GM18498 (cell line): ENCODE data around the gene NFKBIZ.
"Not testable (repeated sequence)": the region's sequence is repeated elsewhere in the genome, so short reads cannot be mapped to it uniquely, and the experiment has no call there.

Experiments
- ATAC-seq: cut with Tn5 transposase; IDR thresholded peaks from one replicate; pipeline ENCODE4 v1.9.1; 2021; ENCODE audit warnings: mild to moderate bottlenecking, moderate library complexity; ENCODE audit not compliant: unreplicated experiment

Gene NFKBIZ

DNA sequence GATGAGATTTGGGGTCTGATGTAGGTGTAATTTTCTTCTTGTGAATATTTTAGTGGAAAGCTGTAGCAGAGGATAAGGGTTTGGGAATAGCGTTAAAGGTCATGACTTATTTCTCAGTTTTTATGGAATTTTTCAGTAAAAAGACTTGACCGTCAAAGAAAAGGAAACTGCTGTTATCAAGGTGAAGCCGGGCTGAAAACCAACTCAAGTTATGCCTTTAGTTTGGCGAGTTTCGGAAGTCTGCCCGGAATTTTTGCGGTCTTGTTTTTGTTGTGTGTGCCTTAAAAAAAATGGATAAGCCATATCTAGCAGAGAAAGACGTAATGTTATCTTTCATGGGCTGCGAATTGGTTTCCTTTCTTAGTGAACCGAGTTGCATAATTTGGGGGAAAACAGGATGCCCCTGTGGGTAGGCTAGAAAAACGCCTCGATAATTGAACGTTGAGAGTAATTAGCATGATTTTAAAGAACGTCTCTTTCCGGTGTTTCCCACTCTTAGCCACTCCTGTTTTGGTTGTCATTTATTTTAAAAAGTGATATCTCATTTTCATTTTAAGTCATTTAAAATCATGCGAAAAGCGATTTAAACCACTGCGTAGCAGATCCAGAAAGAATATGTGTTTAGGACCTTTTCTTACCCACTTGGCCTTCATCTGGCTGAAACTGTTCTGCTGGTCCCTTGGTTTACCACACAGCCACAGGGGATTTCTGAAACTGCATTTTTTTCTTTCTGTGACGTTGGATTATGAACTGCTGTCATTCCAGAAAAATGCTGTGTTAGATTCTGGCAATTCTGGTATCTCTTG is 1.1 kb downstream of the NFKBIZ start:
- ATAC-seq: peak; percentile 13

DNA sequence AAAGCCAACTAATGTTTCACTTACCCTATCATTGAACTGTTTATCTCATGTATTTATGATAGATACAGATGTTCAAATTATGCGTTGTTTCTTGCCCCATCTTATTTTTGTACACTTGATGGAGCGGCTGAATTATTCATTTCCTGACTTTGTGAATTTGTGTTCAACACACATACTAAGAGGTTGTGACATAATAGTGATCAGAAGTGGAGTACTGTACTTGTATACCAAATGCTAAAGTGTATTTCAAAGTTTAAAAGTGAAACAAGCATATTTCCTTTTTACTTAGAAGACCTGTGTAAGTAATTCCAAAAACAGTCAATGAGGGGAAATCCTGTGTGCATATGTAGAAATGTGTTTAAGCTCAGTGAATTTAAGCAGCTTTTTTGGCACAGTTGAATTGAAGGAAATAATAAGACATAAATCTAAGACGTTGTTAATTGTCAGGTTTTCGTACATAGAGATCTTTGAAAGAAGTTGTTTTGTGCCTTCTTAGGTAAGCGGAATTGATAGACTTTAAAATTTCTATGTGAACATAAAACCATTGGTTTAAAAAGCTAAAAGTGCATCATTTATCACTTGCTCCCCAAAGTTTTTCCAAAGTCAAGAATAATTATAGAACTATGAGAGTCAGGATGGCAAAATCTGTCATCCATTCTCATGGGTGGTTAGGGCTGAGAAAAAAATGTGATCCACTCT is 1.9 kb downstream of the NFKBIZ start:
- ATAC-seq: no peak

GRCh38 chr3:101851850-101852714 is 2.8 kb downstream of the NFKBIZ start:
- no peak for ATAC-seq

DNA sequence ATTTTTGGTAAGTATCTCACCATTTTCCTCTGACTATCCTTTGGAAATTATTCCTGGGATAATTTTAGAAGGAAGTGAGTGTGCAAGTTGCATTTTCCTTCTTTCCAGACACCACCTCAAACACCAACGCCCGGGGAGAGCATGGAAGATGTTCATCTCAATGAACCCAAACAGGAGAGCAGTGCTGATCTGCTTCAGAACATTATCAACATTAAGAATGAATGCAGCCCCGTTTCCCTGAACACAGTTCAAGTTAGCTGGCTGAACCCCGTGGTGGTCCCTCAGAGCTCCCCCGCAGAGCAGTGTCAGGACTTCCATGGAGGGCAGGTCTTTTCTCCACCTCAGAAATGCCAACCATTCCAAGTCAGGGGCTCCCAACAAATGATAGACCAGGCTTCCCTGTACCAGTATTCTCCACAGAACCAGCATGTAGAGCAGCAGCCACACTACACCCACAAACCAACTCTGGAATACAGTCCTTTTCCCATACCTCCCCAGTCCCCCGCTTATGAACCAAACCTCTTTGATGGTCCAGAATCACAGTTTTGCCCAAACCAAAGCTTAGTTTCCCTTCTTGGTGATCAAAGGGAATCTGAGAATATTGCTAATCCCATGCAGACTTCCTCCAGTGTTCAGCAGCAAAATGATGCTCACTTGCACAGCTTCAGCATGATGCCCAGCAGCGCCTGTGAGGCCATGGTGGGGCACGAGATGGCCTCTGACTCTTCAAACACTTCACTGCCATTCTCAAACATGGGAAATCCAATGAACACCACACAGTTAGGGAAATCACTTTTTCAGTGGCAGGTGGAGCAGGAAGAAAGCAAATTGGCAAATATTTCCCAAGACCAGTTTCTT is 3.9 kb downstream of the NFKBIZ start:
- no peak for ATAC-seq

- ATAC-seq: no peak
Measured at GRCh38 chr3:101853982-101854381, 4.7 kb downstream of the NFKBIZ start.

- no peak for ATAC-seq
Measured at GRCh38 chr3:101854608-101855304, 5.4 kb downstream of the NFKBIZ start.

DNA sequence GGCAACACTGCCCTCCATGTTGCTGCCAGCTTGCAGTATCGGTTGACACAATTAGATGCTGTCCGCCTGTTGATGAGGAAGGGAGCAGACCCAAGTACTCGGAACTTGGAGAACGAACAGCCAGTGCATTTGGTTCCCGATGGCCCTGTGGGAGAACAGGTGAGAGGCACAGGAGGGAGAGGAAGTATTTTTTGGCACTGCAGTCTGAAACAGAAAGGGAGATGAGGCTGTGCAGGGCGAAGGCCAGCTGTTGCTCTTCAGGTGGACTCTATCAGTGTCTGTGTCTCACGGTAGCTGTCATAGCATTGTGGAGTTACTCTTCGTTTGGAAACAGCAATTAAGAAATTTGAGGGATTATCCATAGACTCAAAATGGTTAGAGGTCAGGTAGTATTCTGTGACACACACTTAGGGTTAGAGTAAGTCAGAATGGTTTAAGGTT is 8.0 kb downstream of the NFKBIZ start:
- ATAC-seq: no peak

GRCh38 chr3:101858464-101859030 is 9.2 kb downstream of the NFKBIZ start:
- ATAC-seq: no peak

GRCh38 chr3:101859882-101860448 is 10.7 kb downstream of the NFKBIZ start:
- ATAC-seq: no peak

DNA sequence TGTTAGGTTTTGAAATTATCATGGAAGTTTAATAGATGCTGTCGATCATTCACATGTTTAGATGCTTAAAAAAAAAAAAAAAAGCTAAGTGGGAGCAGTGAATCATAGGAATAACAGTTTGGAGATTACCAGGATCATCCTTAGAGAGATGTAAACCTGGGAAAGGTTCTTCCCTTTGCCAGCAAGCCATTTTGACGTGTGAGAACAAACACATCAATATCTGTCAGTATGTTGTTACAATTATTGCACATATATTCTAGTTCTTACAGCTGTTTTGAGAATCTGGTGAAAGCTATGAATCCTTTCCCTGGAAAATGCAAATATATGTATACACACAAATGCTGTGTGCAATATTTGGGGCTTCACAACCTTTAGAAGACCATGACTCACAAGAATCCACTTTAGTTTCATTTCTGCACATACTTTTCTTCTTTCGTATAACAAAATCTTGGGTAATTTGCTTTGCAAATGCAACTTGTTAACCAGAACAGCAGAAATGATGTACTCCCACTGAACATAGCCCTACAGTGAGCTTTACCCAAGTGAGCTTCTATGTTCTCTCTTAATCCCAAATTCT is 12.0 kb downstream of the NFKBIZ start:
- peak; percentile 66 for ATAC-seq

GRCh38 chr3:101861789-101862415 is 12.6 kb downstream of the NFKBIZ start:
- no peak for ATAC-seq

DNA sequence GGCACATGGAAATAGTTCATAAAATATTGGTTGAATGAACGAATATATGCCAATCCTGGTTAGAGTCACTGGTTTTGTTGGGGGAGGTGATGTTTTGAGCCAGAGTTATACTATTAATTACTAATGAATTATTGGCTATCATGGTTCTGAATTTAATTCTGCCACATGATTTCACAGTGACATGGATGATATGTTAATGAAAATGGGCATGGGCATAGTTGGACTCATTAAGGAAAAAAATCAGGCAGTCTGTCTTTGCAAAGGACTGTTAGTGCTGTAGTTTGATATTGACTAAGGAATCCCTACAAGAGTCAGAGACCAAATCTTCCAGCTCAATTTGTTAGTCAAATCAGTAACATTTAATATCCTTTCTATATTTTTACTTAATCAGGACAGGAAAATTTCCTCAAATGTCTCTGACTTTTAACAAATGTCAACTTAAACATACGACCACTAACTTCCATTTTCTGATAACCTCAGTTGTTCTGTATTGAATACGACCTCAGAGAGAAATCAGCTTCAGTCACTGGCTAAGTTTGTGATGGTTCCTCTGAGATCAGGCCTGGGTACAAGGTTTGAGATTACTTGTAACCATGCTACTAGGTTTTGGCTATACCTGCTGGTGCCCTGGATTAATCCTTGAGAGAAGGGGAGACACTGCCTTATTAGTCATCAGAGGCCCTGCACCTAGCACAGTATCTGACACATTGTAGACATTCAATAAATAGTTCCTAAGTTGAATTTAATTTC is 13.3 kb downstream of the NFKBIZ start:
- no peak for ATAC-seq

GRCh38 chr3:101864926-101865325 is 15.6 kb downstream of the NFKBIZ start:
- ATAC-seq: not testable (repeated sequence)

- ATAC-seq: no peak
Measured at GRCh38 chr3:101865751-101866509, 16.6 kb downstream of the NFKBIZ start.

DNA sequence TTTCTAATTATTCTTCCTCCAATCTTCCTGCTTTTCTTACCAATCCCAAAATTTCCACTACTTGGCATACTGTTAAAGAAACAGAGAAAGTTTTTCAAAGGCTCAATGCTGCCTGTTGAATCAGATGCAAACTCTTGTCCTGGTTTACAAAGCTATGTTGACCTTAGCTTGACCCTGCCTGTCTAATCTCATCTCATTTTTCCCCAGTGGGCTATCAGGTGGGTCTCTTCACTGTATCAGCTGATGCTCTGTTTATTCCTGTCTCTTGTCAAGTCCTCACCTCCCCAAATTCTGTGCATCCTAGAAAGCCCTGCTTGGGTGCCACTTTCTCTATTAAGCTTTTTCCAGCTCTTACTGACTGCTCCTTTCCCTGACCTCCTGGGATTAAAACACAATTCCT is 18.2 kb downstream of the NFKBIZ start:
- ATAC-seq: no peak

DNA sequence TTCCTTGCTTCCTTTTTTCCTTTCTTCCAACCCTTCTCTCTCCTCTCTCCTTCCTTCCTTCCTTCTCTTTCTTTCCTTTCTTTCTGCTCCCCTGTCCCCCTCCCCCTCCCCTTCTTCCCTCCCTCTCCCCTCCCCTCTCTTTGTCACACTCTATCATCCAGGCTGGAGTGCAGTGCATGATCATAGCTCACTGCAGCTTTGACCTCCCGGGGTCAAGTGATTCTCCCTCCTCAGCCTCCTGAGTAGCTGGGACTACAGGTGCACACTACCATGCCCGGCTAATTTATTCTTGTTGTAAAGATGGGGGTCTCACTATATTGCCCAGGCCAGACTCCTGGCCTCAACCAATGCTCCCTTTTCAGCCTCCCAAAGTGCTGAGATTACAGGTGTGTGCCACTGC is 18.7 kb downstream of the NFKBIZ start:
- ATAC-seq: no peak
